Heart left ventricle (tissue), 13 donors: Measurements from ENCODE around the gene PI4KA.
"Not testable (repeated sequence)": the region's sequence is repeated elsewhere in the genome, so short reads cannot be mapped to it uniquely, and the experiment has no call there.

ENCODE experiments used
- POLR2A ChIP-seq, 2 donors: fragments of 450-650 bp; IDR thresholded peaks; one replicate each; pipeline ENCODE4 v1.6.1; 2017; ENCODE audit warnings: antibody characterized with exemption in 2 of 2, mild to moderate bottlenecking in 2 of 2, moderate library complexity in 2 of 2
- TF ChIP-seq, protein P1 (sequence below), 12 donors: fragments of 200-600 bp; sonication (generic) in 4 of 12; IDR thresholded peaks; one replicate each; pipeline versions ENCODE4 v1.5.0 to v1.8.0; 2018 to 2022; ENCODE audit warnings: antibody characterized with exemption in 12 of 12, mild to moderate bottlenecking in 5 of 12
- donor health status: ischemic (EF 13 %, LVEDD 7.1; RV severe dilation, severe dysfunction).
- donor health status: DM: no; HTN: yes; CAD: no.
- donor health status: DM: no; HTN: no; CAD: no.
- donor health status: ischemic (EF 25% LVEDD 6.9; RV normal size, moderate dysfunction).
- donor health status: ischemic (EF 25% LVEDD 5.7; RV mildly dilated, moderate dysfunction).
- donor health status: ischemic (EF 35%, LVEDD 5.7; RV mildly dilated, moderate dysfunction).
- donor health status: nonischemic (EF 11% LVEDD 7.7; RV severe dilation, severe dysfunction).
- donor health status: DM: yes; HTN: yes; CAD: no.
- donor health status: PGD.
- donor health status: ischemic (EF 29% LVEDD 5.4; RV normal size, mild dysfunction).
- donor health status: nonischemic (EF 23%, LVEDD 6.1; RV moderate dilation, normal function).

DNA sequence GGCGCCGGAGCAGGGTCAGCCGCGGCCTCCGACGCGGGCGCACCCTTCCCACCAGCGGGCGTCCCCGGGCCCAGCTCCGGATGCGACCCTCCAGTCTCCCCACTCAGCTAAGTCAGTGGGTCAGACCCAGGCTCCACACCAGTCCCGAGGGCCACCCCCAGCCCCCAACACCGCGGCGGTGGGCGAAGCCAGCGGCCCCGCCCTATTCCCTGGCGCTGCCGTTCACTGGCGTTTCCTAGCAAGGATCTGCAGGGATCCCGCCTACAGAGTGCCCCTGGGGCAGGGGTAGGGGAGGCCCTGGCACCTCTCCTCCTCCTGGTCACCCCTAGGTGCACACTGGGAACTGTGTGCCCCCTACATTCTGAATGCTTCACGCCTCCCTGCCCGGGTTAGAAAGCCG is 190.4 kb downstream of the PI4KA start:
- not testable (repeated sequence) for TF ChIP-seq POLR2A (IDR thresholded peaks at IDR 0.05)
- TF ChIP-seq, protein P1, sequence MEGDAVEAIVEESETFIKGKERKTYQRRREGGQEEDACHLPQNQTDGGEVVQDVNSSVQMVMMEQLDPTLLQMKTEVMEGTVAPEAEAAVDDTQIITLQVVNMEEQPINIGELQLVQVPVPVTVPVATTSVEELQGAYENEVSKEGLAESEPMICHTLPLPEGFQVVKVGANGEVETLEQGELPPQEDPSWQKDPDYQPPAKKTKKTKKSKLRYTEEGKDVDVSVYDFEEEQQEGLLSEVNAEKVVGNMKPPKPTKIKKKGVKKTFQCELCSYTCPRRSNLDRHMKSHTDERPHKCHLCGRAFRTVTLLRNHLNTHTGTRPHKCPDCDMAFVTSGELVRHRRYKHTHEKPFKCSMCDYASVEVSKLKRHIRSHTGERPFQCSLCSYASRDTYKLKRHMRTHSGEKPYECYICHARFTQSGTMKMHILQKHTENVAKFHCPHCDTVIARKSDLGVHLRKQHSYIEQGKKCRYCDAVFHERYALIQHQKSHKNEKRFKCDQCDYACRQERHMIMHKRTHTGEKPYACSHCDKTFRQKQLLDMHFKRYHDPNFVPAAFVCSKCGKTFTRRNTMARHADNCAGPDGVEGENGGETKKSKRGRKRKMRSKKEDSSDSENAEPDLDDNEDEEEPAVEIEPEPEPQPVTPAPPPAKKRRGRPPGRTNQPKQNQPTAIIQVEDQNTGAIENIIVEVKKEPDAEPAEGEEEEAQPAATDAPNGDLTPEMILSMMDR (IDR thresholded peaks at IDR 0.05), result not testable (repeated sequence)
